ENCODE measurements around the gene C3.

Gene C3

GRCh38 chr19:6730941-6731670 is 10.7 kb upstream of the C3 start:
- no peak for DNase-seq (ENCODE audit: low read depth in 2 of 2)

- DNase-seq (ENCODE audit: low read depth in 2 of 2) = no peak
Measured at GRCh38 chr19:6730153-6730804, 9.8 kb upstream of the C3 start.

GRCh38 chr19:6729573-6730152 is 9.2 kb upstream of the C3 start:
- no peak for DNase-seq (ENCODE audit: low read depth in 2 of 2)

GRCh38 chr19:6728346-6728745 is 7.9 kb upstream of the C3 start:
- DNase-seq (ENCODE audit: low read depth in 2 of 2) = no peak

GRCh38 chr19:6725513-6726231 is 5.2 kb upstream of the C3 start:
- no peak for DNase-seq (ENCODE audit: low read depth in 2 of 2)

GRCh38 chr19:6724631-6725492 is 4.4 kb upstream of the C3 start:
- no peak for DNase-seq (ENCODE audit: low read depth in 2 of 2)

- no peak for DNase-seq (ENCODE audit: low read depth in 2 of 2)
Measured at GRCh38 chr19:6723738-6724137, 3.3 kb upstream of the C3 start.

GRCh38 chr19:6723108-6723618 is 2.7 kb upstream of the C3 start:
- no peak for DNase-seq (ENCODE audit: low read depth in 2 of 2)

GRCh38 chr19:6721773-6722172 is 1.3 kb upstream of the C3 start:
- DNase-seq (ENCODE audit: low read depth in 2 of 2) = no peak

GRCh38 chr19:6721138-6721474 is 656 bp upstream of the C3 start:
- no peak for DNase-seq (ENCODE audit: low read depth in 2 of 2)

GRCh38 chr19:6719992-6720368 is 470 bp downstream of the C3 start:
- DNase-seq (ENCODE audit: low read depth in 2 of 2) = no peak

GRCh38 chr19:6719540-6719861 is 949 bp downstream of the C3 start:
- no peak for DNase-seq (ENCODE audit: low read depth in 2 of 2)

- DNase-seq (ENCODE audit: low read depth in 2 of 2) = no peak
Measured at GRCh38 chr19:6718741-6719539, 1.5 kb downstream of the C3 start.

GRCh38 chr19:6718111-6718740 is 2.2 kb downstream of the C3 start:
- no peak for DNase-seq (ENCODE audit: low read depth in 2 of 2)

- no peak for DNase-seq (ENCODE audit: low read depth in 2 of 2)
Measured at GRCh38 chr19:6717441-6717971, 2.9 kb downstream of the C3 start.

GRCh38 chr19:6717036-6717435 is 3.4 kb downstream of the C3 start:
- DNase-seq (ENCODE audit: low read depth in 2 of 2) = no peak

- no peak for DNase-seq (ENCODE audit: low read depth in 2 of 2)
Measured at GRCh38 chr19:6716610-6716970, 3.9 kb downstream of the C3 start.

GRCh38 chr19:6714749-6715555 is 5.5 kb downstream of the C3 start:
- no peak for DNase-seq (ENCODE audit: low read depth in 2 of 2)
